AML-193 (cell line): ENCODE results near the gene SLC28A1.
A peak's percentile ranks its signal among the peaks of the same experiment; 100 is the strongest.

ENCODE experiments used
- DNase-seq, 2 experiments: peaks; one replicate each; lab custom pipeline; 2025; lab: John Stamatoyannopoulos, UW

SLC28A1 gene

GRCh38 chr15:84883916-84884781 lies at the start of gene SLC28A1:
TSS of gene SLC28A1 (plus strand) at chr15:84884662. CDS start at chr15:84887761, 3,099 bp downstream.
- no peak for DNase-seq

- DNase-seq, result no peak
Observed at GRCh38 chr15:84834969-84835368, 49.5 kb upstream of the SLC28A1 start.

- DNase-seq, result no peak
Observed at GRCh38 chr15:84835661-84836337, 48.7 kb upstream of the SLC28A1 start.

GRCh38 chr15:84836844-84837243 lies 47.6 kb upstream of the SLC28A1 start:
- peak in 1 of 2 experiments; percentile 21 for DNase-seq

GRCh38 chr15:84839714-84840113 lies 44.7 kb upstream of the SLC28A1 start:
- DNase-seq, result no peak

GRCh38 chr15:84840255-84840654 lies 44.2 kb upstream of the SLC28A1 start:
- no peak for DNase-seq

GRCh38 chr15:84840741-84841429 lies 43.6 kb upstream of the SLC28A1 start:
- DNase-seq, result no peak

- DNase-seq, result no peak
Observed at GRCh38 chr15:84842781-84843180, 41.7 kb upstream of the SLC28A1 start.

GRCh38 chr15:84844964-84845363 lies 39.5 kb upstream of the SLC28A1 start:
- no peak for DNase-seq

- peak; percentile 35 to 51 for DNase-seq
Observed at GRCh38 chr15:84845631-84846030, 38.8 kb upstream of the SLC28A1 start.

- DNase-seq, result no peak
Observed at GRCh38 chr15:84846269-84846668, 38.2 kb upstream of the SLC28A1 start.

GRCh38 chr15:84847382-84847781 lies 37.1 kb upstream of the SLC28A1 start:
- no peak for DNase-seq

GRCh38 chr15:84852212-84852611 lies 32.2 kb upstream of the SLC28A1 start:
- no peak for DNase-seq

GRCh38 chr15:84855136-84855535 lies 29.3 kb upstream of the SLC28A1 start:
- DNase-seq, result no peak

- no peak for DNase-seq
Observed at GRCh38 chr15:84855765-84856164, 28.7 kb upstream of the SLC28A1 start.

GRCh38 chr15:84856731-84857417 lies 27.6 kb upstream of the SLC28A1 start:
- DNase-seq, result no peak

- no peak for DNase-seq
Observed at GRCh38 chr15:84857418-84858004, 27.0 kb upstream of the SLC28A1 start.

- DNase-seq, result no peak
Observed at GRCh38 chr15:84858231-84858630, 26.2 kb upstream of the SLC28A1 start.

- no peak for DNase-seq
Observed at GRCh38 chr15:84859144-84859543, 25.3 kb upstream of the SLC28A1 start.

GRCh38 chr15:84859651-84860050 lies 24.8 kb upstream of the SLC28A1 start:
- DNase-seq, result no peak

- no peak for DNase-seq
Observed at GRCh38 chr15:84861781-84862180, 22.7 kb upstream of the SLC28A1 start.
